Effector memory CD8-positive, alpha-beta T cell (primary cell): Measurements from ENCODE around the gene ZNF609.

Experiments
- ATAC-seq: fragments of 150-1000 bp; cut with Tn5 transposase; replicated peaks from 2 replicates; pipeline ENCODE4 v1.10.0; 2021; ENCODE audit warnings: mild to moderate bottlenecking, moderate library complexity
- DNase-seq, 3 experiments: peaks; one replicate each; pipeline ENCODE4 v3.0.0; 2021
- H3K27ac Mint-ChIP-seq, 2 donors: one replicate each; pipeline ENCODE4 v1.8.0; 2022; ENCODE audit warnings: mild to moderate bottlenecking in 2 of 2, mixed read lengths in 2 of 2, moderate library complexity in 2 of 2
- H3K27me3 Mint-ChIP-seq, 2 donors: one replicate each; pipeline ENCODE4 v1.8.0; 2022; ENCODE audit warnings: mixed read lengths in 2 of 2
- H3K36me3 Mint-ChIP-seq: one replicate; pipeline ENCODE4 v1.8.0; 2022; ENCODE audit warnings: mild to moderate bottlenecking, moderate library complexity, mixed read lengths; ENCODE audit not compliant: insufficient read depth
- H3K4me1 Mint-ChIP-seq, 2 donors: one replicate each; pipeline ENCODE4 v1.8.0; 2022; ENCODE audit warnings: low read depth in 2 of 2, mixed read lengths in 2 of 2
- H3K4me3 Mint-ChIP-seq, 2 donors: one replicate each; pipeline ENCODE4 v1.8.0; 2022; ENCODE audit warnings: mild to moderate bottlenecking in 2 of 2, mixed read lengths in 2 of 2, moderate library complexity in 2 of 2
- H3K9me3 Mint-ChIP-seq, 2 donors: one replicate each; pipeline ENCODE4 v1.8.0; 2022; ENCODE audit warnings: mixed read lengths in 2 of 2

The ZNF609 gene

DNA sequence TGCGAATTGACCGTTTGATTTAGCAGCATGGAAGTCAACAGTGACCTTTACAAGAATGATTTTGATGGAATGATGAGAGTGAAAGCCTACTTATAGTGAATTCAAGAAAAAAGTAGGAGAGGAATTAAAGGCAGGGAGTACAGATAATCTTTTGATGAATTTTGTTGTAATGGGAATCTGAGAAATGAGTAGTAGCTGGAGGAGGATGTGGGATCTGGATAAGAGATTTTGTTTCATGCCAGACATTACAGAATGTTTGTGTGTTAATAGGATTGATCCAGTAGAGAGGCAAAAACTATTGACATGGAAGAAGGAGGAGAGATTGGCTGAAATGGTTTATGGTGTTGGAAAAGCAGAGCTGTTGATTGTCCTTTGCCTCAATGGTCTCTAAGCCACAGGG is 17.4 kb upstream of the ZNF609 start:
- Mint-ChIP-seq H3K4me3 (no peak overlapping the region), H3K36me3 (peaks cover 30% of the 10 kb centered on the region), H3K27ac (peak overlapping the region; percentile 1 to 3), H3K27me3 (no peaks in the 10 kb centered on the region), H3K4me1 (peaks cover 19 to 39% of the 10 kb centered on the region in 2 donors), H3K9me3 (no peaks in the 10 kb centered on the region)
- DNase-seq (no peak), ATAC-seq (no peak)

GRCh38 chr15:64443747-64444621 is 16.4 kb upstream of the ZNF609 start:
- peak overlapping the region; percentile 1 to 3 for H3K27ac Mint-ChIP-seq
- H3K9me3 Mint-ChIP-seq: no peaks in the 10 kb centered on the region
- peaks cover 21 to 34% of the 10 kb centered on the region in 2 donors for H3K4me1 Mint-ChIP-seq
- no peak for DNase-seq
- H3K4me3 Mint-ChIP-seq: peak overlapping the region in 1 of 2 donors; percentile 28
- ATAC-seq: no peak
- H3K27me3 Mint-ChIP-seq: no peaks in the 10 kb centered on the region
- peaks cover 30% of the 10 kb centered on the region for H3K36me3 Mint-ChIP-seq

DNA sequence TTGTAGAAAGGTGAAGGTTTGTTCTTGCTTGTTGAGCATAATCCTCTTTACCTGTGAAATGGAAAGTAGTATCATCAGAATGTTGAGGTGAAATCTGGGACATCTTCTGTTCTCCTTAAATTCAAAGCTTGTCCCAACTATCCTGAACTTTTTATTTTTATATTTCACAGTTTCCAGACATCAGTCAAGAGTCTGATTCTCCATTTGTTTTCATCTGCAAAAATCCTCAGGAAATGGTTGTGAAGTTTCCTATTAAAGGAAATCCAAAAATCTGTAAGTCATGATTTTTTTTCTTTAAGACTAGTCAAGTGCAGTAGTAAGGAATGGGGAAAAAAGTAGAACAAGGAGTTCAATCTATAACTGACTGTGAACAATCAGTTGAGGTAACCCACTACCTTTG is 15.5 kb upstream of the ZNF609 start:
- Mint-ChIP-seq H3K27ac (peak overlapping the region; percentile 1 to 3), H3K9me3 (no peaks in the 10 kb centered on the region), H3K4me3 (peak overlapping the region in 1 of 2 donors; percentile 28), H3K4me1 (peaks cover 21 to 34% of the 10 kb centered on the region in 2 donors), H3K36me3 (peaks cover 30% of the 10 kb centered on the region), H3K27me3 (no peaks in the 10 kb centered on the region)
- DNase-seq (no peak), ATAC-seq (no peak)

- Mint-ChIP-seq H3K9me3 (no peaks in the 10 kb centered on the region), H3K27me3 (no peaks in the 10 kb centered on the region), H3K27ac (peak overlapping the region in 1 of 2 donors; percentile 36), H3K4me3 (no peak overlapping the region), H3K4me1 (peaks cover 21 to 25% of the 10 kb centered on the region in 2 donors), H3K36me3 (peaks cover 31% of the 10 kb centered on the region)
- no peak for ATAC-seq
- DNase-seq: no peak
Observed at GRCh38 chr15:64447536-64448315, 12.7 kb upstream of the ZNF609 start.

GRCh38 chr15:64452988-64453688 is 7.2 kb upstream of the ZNF609 start:
- no peak overlapping the region for H3K4me3 Mint-ChIP-seq
- peaks cover 3 to 7% of the 10 kb centered on the region in 2 donors for H3K4me1 Mint-ChIP-seq
- ATAC-seq (no peak), DNase-seq (no peak)
- no peaks in the 10 kb centered on the region for H3K9me3 Mint-ChIP-seq
- H3K27me3 Mint-ChIP-seq: no peaks in the 10 kb centered on the region
- no peak overlapping the region for H3K27ac Mint-ChIP-seq
- peaks cover 7% of the 10 kb centered on the region for H3K36me3 Mint-ChIP-seq

GRCh38 chr15:64453689-64454037 is 6.7 kb upstream of the ZNF609 start:
- ATAC-seq (no peak), DNase-seq (no peak)
- no peaks in the 10 kb centered on the region for H3K9me3 Mint-ChIP-seq
- H3K27ac Mint-ChIP-seq: no peak overlapping the region
- peaks cover 7% of the 10 kb centered on the region for H3K36me3 Mint-ChIP-seq
- H3K27me3 Mint-ChIP-seq: no peaks in the 10 kb centered on the region
- H3K4me3 Mint-ChIP-seq: no peak overlapping the region
- H3K4me1 Mint-ChIP-seq: peaks cover 0 to 6% of the 10 kb centered on the region in 2 donors

GRCh38 chr15:64454282-64454681 is 6.1 kb upstream of the ZNF609 start:
- no peak for DNase-seq
- H3K4me3 Mint-ChIP-seq: no peak overlapping the region
- H3K9me3 Mint-ChIP-seq: no peaks in the 10 kb centered on the region

GRCh38 chr15:64455961-64456371 is 4.4 kb upstream of the ZNF609 start:
- Mint-ChIP-seq H3K9me3 (no peaks in the 10 kb centered on the region), H3K36me3 (peaks cover 5% of the 10 kb centered on the region), H3K4me3 (no peak overlapping the region), H3K27ac (peak overlapping the region; percentile 67 to 83), H3K27me3 (no peaks in the 10 kb centered on the region), H3K4me1 (peaks cover 9 to 11% of the 10 kb centered on the region in 2 donors)
- ATAC-seq: no peak
- DNase-seq: no peak

More at GRCh38 chr15:64454282-64454681, 6.1 kb upstream of the ZNF609 start:
- ATAC-seq: no peak
- Mint-ChIP-seq H3K4me1 (peaks cover 0 to 6% of the 10 kb centered on the region in 2 donors), H3K36me3 (peaks cover 7% of the 10 kb centered on the region), H3K27ac (no peak overlapping the region), H3K27me3 (no peaks in the 10 kb centered on the region)

DNA sequence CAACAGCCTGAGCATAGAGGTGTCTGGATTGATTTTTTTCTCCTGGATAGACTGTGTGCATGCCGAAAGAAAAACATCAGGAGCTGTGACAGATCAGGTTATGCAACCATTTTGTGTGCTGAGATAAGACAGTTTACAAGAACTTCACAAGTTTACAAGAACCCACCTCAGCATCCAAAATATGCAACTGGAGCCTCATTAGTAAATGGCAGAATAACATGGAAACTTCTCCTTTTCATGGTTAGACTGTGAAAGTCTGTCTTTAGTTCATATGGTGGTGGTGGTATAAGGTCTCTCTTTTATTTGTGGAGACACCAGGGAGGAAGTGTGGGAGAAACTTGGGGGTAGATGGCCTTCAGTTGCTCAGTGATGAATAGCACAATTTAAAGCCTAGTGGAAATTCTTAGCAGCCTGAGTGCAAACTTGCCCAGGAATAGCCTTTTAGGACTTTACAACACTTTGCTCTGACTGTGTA is 3.7 kb upstream of the ZNF609 start:
- no peaks in the 10 kb centered on the region for H3K9me3 Mint-ChIP-seq
- ATAC-seq (no peak), DNase-seq (no peak)
- peak overlapping the region; percentile 67 to 83 for H3K27ac Mint-ChIP-seq
- peaks cover 16 to 19% of the 10 kb centered on the region in 2 donors for H3K4me1 Mint-ChIP-seq
- H3K27me3 Mint-ChIP-seq: no peaks in the 10 kb centered on the region
- peaks cover 8% of the 10 kb centered on the region for H3K36me3 Mint-ChIP-seq
- no peak overlapping the region for H3K4me3 Mint-ChIP-seq

DNA sequence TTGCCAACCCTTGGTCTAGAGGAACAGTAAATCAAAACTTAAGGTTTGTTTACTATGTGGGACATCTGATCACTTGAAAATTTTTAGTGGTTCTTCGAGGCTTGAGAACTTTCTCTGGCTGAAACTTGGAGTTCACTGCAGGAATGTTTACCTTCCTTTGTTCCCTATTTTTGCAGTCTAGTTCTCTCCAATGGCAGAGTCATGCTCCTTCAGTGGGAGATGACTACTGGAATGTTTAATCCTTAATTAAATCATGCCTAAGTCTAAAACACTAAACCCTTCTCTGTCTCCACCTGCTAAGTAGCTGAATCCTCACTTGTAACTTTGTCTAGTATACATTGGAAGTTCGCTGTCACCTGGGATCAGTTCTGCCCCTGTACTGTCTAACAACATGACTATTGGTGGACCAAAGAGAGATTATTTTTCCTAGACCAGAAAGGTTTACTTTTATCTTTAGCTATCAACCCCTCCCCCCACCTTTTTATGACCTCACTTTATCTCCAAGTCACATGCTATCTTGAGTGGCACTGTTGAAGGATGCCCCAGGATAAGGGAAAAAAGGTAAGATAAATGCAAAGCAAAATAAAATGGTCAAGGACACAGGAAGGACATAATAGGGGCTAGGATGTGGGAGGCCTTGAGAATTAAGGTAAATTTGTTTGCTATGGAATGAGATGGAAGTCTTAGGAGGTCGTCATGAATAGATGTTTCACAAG is 1.2 kb upstream of the ZNF609 start:
- ATAC-seq: no peak
- Mint-ChIP-seq H3K27ac (peak overlapping the region; percentile 77 to 90), H3K4me1 (peaks cover 25 to 40% of the 10 kb centered on the region in 2 donors)

DNA sequence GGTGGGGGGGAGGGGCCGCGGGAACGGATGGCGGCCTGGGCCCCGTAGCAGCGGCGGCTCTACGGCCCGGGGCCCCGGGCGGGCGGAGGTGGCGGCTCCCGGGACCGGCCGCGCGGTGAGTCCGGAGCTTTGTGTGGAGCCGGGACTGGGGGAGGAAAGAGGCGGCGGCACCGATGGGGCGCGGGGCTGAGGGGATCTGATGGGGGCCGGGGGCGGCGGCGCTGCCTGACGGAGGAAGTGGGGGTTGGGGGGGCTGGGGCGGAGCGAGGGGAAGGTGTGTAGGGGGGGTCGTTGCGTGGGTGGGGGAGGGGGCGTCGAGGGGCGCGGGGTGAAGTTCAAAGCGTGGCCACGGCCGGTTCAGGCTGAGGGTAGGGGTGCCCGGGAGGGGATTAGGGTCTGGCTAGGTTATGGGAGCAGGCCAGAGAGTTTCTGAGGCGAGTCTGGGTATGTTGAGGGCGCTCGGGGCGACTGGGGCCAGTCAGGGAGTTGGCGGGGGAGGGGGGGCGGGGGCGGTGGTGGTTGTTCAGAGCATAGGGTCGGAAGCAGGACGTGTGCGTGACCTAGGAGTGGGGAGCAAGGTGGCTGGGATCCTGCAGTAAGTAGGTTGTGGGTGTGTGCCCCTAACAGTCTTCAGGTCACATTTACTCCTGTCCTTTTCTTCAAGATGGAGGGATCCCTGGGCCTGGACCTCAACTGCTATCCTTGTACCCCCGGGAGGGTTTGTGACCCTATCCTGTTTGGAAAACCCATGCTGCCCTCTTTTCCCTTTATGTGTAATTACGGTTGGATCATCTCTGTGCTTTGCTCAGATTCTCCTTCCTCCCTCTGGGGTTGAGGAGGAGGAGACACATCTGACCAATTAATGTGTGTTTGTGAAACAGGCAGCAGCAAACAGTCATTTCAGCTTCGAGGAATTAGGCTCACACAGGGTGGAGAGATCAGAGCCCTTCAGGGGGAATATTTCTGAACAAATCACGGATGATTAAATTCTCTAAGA is 644 bp downstream of the ZNF609 start:
- peaks cover 5% of the 10 kb centered on the region for H3K36me3 Mint-ChIP-seq
- DNase-seq (peak in 2 of 3 experiments; percentile 13 to 18), ATAC-seq (peak; percentile 40)
- peak overlapping the region; percentile 77 to 89 for H3K27ac Mint-ChIP-seq
- no peaks in the 10 kb centered on the region for H3K9me3 Mint-ChIP-seq
- peaks cover 32 to 49% of the 10 kb centered on the region in 2 donors for H3K4me1 Mint-ChIP-seq
- H3K27me3 Mint-ChIP-seq: no peaks in the 10 kb centered on the region
- peak overlapping the region; percentile 92 to 94 for H3K4me3 Mint-ChIP-seq

More for the DNA sequence above, 1.2 kb upstream of the ZNF609 start:
- Mint-ChIP-seq H3K27me3 (no peaks in the 10 kb centered on the region), H3K9me3 (no peaks in the 10 kb centered on the region), H3K36me3 (peaks cover 8% of the 10 kb centered on the region), H3K4me3 (peak overlapping the region; percentile 92 to 94)
- DNase-seq: no peak

DNA sequence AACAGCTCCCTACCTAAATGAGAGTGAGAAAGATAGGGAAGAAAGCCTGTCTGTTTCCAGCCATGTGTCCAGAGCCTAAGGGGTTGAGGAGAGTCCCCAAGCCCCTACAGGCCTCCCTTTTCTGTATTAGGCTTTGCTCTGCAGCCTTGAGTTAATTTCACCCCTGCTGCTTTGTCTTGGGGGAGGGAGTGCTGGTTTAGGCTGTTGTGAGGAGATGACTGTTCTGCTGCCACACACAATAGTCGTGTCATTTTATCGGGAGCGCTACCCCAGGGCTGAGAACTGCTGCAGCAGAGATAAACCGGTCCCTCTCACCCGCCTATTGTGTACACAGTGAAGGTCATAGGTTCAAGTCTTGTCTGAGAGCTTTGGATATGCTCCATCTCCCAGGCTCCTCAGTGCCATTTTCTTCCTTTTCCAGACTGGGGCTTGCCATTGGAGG is 1.4 kb downstream of the ZNF609 start:
- DNase-seq (peak in 1 of 3 experiments; percentile 2), ATAC-seq (peak; percentile 6)
- Mint-ChIP-seq H3K9me3 (no peaks in the 10 kb centered on the region), H3K27ac (peak overlapping the region; percentile 77 to 89), H3K27me3 (no peaks in the 10 kb centered on the region), H3K4me3 (peak overlapping the region; percentile 92 to 94), H3K4me1 (peaks cover 34 to 53% of the 10 kb centered on the region in 2 donors), H3K36me3 (peaks cover 5% of the 10 kb centered on the region)
